Mesendoderm (in vitro differentiated cells): ENCODE measurements around the gene ZNF79.

Source experiments
- DNase-seq: peaks from one replicate; pipeline ENCODE4 v3.0.0; 2013
- H2AK5ac ChIP-seq: 2 replicates; pipeline ENCODE4 v1.6.1; 2013; ENCODE audit warnings: low read length, inconsistent platforms
- H2BK120ac ChIP-seq: 2 replicates; pipeline ENCODE4 v1.6.1; 2013; ENCODE audit warnings: low read depth, mild to moderate bottlenecking, low read length, moderate library complexity, mixed read lengths
- H2BK15ac ChIP-seq: replicated peaks from 2 replicates; pipeline ENCODE4 v1.6.1; 2013; ENCODE audit warnings: low read depth, mild to moderate bottlenecking, moderate library complexity
- H2BK5ac ChIP-seq: 2 replicates; pipeline ENCODE4 v1.6.1; 2013; ENCODE audit warnings: low read length, inconsistent platforms
- H3K18ac ChIP-seq: 2 replicates; pipeline ENCODE4 v1.6.1; 2013; ENCODE audit warnings: mild to moderate bottlenecking, low read length, mixed read lengths
- H3K23ac ChIP-seq: one replicate; pipeline ENCODE4 v1.6.1; 2013; ENCODE audit warnings: low read length
- H3K27ac ChIP-seq: 2 replicates; pipeline ENCODE4 v1.5.1; 2013; ENCODE audit warnings: low read depth, mild to moderate bottlenecking, inconsistent platforms, low read length, moderate library complexity
- H3K27me3 ChIP-seq: 2 replicates; pipeline ENCODE4 v1.6.1; 2013; ENCODE audit warnings: low read length, control low read depth, mild to moderate bottlenecking, inconsistent platforms; ENCODE audit not compliant: insufficient read depth, poor library complexity
- H3K36me3 ChIP-seq: 2 replicates; pipeline ENCODE4 v1.6.1; 2013; ENCODE audit warnings: low read length, inconsistent platforms; ENCODE audit not compliant: control insufficient read depth, insufficient read depth
- H3K4ac ChIP-seq: one replicate; pipeline ENCODE4 v1.6.1; 2013; ENCODE audit warnings: low read depth, mild to moderate bottlenecking, low read length, moderate library complexity
- H3K4me1 ChIP-seq: 2 replicates; pipeline ENCODE4 v1.6.1; 2013; ENCODE audit warnings: low read depth, low read length, inconsistent platforms; ENCODE audit not compliant: control insufficient read depth
- H3K4me2 ChIP-seq: 2 replicates; pipeline ENCODE4 v1.6.1; 2013; ENCODE audit warnings: low read length
- H3K4me3 ChIP-seq: 2 replicates; pipeline ENCODE4 v1.5.1; 2013; ENCODE audit warnings: mild to moderate bottlenecking, low read length
- H3K56ac ChIP-seq: one replicate; pipeline ENCODE4 v1.6.1; 2013; ENCODE audit warnings: low read length
- H3K79me1 ChIP-seq: 2 replicates; pipeline ENCODE4 v1.6.1; 2013; ENCODE audit warnings: low read length, inconsistent platforms
- H3K79me2 ChIP-seq: 2 replicates; pipeline ENCODE4 v1.6.1; 2013; ENCODE audit warnings: mild to moderate bottlenecking, low read length; ENCODE audit not compliant: control insufficient read depth, insufficient read depth
- H3K9ac ChIP-seq: 2 replicates; pipeline ENCODE4 v1.6.1; 2013; ENCODE audit warnings: low read length, inconsistent platforms
- H4K5ac ChIP-seq: one replicate; pipeline ENCODE4 v1.6.1; 2013; ENCODE audit warnings: low read length
- H4K8ac ChIP-seq: one replicate; pipeline ENCODE4 v1.6.1; 2013; ENCODE audit warnings: low read depth, mild to moderate bottlenecking, control low read depth, low read length, moderate library complexity
- WGBS: extraction: QIAGEN DNeasy Blood & Tissue Kit; methylation state at CpG from one replicate; pipeline ENCODE4 v1.1.7; 2013; ENCODE audit warnings: low lambda C conversion rate, missing lambda C conversion rate; ENCODE audit not compliant: insufficient coverage; ENCODE audit errors: extremely low coverage; 5-methylcytosine and 5-hydroxymethylcytosine counted together

ZNF79 gene

DNA sequence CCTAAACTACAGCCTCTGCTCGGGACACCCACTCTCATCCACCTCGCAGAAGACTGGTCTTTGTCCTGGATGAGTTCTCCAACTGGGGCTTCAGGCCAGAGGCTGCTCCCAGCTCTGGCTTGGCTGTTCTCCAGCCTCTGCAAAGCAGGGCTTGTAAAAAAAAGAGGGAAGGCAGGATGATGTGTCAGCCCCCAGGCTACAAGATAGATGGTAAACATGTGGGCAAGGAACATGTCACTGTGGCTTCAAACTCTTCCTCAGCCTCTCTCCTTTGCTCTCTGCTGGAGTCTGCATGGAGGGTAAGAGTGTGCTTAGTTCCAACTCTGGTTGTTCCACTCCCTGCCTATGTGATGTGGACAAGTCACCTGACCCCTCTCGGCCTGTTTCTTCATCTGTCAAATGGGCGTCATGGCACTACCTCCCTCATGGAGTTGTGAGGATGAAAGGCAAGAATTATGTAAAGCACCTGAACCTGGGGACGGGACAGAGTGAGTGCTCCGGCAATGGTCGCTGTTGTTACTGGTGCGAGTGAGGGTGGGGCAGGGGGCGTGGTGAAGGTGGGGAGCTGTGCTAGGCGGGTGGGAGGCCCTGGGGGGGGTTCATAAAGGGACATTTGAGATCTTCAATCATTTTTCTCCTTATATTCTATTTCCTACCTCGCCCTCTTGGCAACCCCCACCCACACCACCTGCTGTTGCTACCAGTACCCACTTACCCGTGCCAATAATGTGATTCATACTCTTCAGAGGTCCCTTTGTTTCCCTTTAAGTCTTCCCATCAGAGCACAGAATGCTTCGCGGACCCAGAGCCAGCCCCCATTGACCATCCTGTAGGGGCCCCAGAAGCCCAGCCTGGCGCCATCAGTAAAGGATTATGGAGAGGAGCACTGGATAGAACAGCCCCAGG lies 6.8 kb upstream of the ZNF79 start:
- Histone ChIP-seq H3K36me3 (no peaks in the 10 kb centered on the region), H2BK15ac (no peak overlapping the region), H3K56ac (no peak overlapping the region), H3K27me3 (no peaks in the 10 kb centered on the region), H4K8ac (no peak overlapping the region), H3K4me1 (no peaks in the 10 kb centered on the region), H3K79me1 (no peaks in the 10 kb centered on the region), H3K4me2 (no peak overlapping the region), H4K5ac (no peak overlapping the region), H3K4me3 (no peak overlapping the region), H2BK120ac (no peak overlapping the region), H3K9ac (no peak overlapping the region), H3K4ac (no peak overlapping the region), H3K23ac (no peak overlapping the region), H2BK5ac (no peak overlapping the region), H3K27ac (no peak overlapping the region), H3K18ac (no peak overlapping the region), H2AK5ac (no peak overlapping the region), H3K79me2 (no peaks in the 10 kb centered on the region)
- WGBS = no CpG with 5 or more reads among the region's 15 CpGs
- DNase-seq = no peak

GRCh38 chr9:127418037-127418471 lies 6.1 kb upstream of the ZNF79 start:
- H3K4me3 ChIP-seq = no peak overlapping the region
- H2BK15ac ChIP-seq = no peak overlapping the region
- no peak overlapping the region for H3K56ac ChIP-seq
- no peak overlapping the region for H2BK120ac ChIP-seq
- H3K4me1 ChIP-seq = peaks cover 3% of the 10 kb centered on the region
- no peak overlapping the region for H4K8ac ChIP-seq
- no CpG with 5 or more reads among the region's 12 CpGs for WGBS
- no peaks in the 10 kb centered on the region for H3K36me3 ChIP-seq
- no peak overlapping the region for H2BK5ac ChIP-seq
- H3K79me2 ChIP-seq = no peaks in the 10 kb centered on the region
- no peak overlapping the region for H4K5ac ChIP-seq
- H3K27ac ChIP-seq = no peak overlapping the region
- no peak overlapping the region for H3K18ac ChIP-seq
- H2AK5ac ChIP-seq = no peak overlapping the region
- no peaks in the 10 kb centered on the region for H3K27me3 ChIP-seq
- peak; percentile 88 for DNase-seq
- no peak overlapping the region for H3K23ac ChIP-seq
- no peak overlapping the region for H3K4ac ChIP-seq
- no peak overlapping the region for H3K9ac ChIP-seq
- peaks cover 4% of the 10 kb centered on the region for H3K79me1 ChIP-seq
- H3K4me2 ChIP-seq = no peak overlapping the region

DNA sequence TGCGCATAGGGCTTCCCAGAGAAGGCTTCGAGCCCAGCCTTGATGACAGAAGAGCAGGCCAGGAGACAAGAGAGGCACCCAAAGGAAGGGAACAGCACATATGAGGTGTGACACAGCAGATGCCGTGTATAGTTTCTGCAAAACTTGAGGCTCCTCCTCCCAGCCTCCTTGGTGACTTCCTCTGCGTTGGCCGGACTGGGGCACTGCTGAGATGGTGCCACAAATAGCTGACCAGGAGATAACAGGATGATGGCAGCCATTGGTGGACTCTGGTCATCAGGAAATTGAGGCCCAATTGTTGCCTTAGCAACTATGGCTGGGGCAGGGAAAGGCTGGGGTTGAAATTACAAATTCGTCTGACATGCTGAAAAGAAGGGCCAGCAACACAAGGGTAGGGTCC lies 4.8 kb upstream of the ZNF79 start:
- no CpG with 5 or more reads among the region's 6 CpGs for WGBS
- H4K5ac ChIP-seq = no peak overlapping the region
- H3K4ac ChIP-seq = no peak overlapping the region

GRCh38 chr9:127421057-127421456 lies 3.1 kb upstream of the ZNF79 start:
- H3K4me3 ChIP-seq = no peak overlapping the region
- WGBS = no CpG with 5 or more reads among the region's 7 CpGs
- H4K5ac ChIP-seq = no peak overlapping the region
- no peak overlapping the region for H2BK5ac ChIP-seq
- H3K4me1 ChIP-seq = peaks cover 7% of the 10 kb centered on the region
- no peaks in the 10 kb centered on the region for H3K36me3 ChIP-seq
- H3K4ac ChIP-seq = no peak overlapping the region
- no peak overlapping the region for H3K23ac ChIP-seq
- H2BK120ac ChIP-seq = no peak overlapping the region
- no peak overlapping the region for H3K9ac ChIP-seq
- no peak overlapping the region for H4K8ac ChIP-seq
- no peak overlapping the region for H3K18ac ChIP-seq
- no peak overlapping the region for H2AK5ac ChIP-seq
- H3K27me3 ChIP-seq = no peaks in the 10 kb centered on the region
- H3K4me2 ChIP-seq = no peak overlapping the region
- peaks cover 9% of the 10 kb centered on the region for H3K79me1 ChIP-seq
- no peak for DNase-seq
- H3K27ac ChIP-seq = no peak overlapping the region
- H3K56ac ChIP-seq = no peak overlapping the region
- peaks cover 6% of the 10 kb centered on the region for H3K79me2 ChIP-seq
- no peak overlapping the region for H2BK15ac ChIP-seq

More for the DNA sequence above, 4.8 kb upstream of the ZNF79 start:
- no peak overlapping the region for H4K8ac ChIP-seq
- peaks cover 7% of the 10 kb centered on the region for H3K79me1 ChIP-seq
- no peak overlapping the region for H3K4me3 ChIP-seq
- H3K27ac ChIP-seq = no peak overlapping the region
- no peaks in the 10 kb centered on the region for H3K27me3 ChIP-seq
- peaks cover 5% of the 10 kb centered on the region for H3K4me1 ChIP-seq
- no peak overlapping the region for H3K9ac ChIP-seq
- no peaks in the 10 kb centered on the region for H3K36me3 ChIP-seq
- no peak overlapping the region for H3K23ac ChIP-seq
- no peak overlapping the region for H2BK5ac ChIP-seq
- H2BK15ac ChIP-seq = no peak overlapping the region
- DNase-seq = no peak
- no peak overlapping the region for H2AK5ac ChIP-seq
- no peak overlapping the region for H3K4me2 ChIP-seq
- no peak overlapping the region for H3K56ac ChIP-seq
- H3K18ac ChIP-seq = no peak overlapping the region
- H2BK120ac ChIP-seq = no peak overlapping the region
- no peaks in the 10 kb centered on the region for H3K79me2 ChIP-seq

DNA sequence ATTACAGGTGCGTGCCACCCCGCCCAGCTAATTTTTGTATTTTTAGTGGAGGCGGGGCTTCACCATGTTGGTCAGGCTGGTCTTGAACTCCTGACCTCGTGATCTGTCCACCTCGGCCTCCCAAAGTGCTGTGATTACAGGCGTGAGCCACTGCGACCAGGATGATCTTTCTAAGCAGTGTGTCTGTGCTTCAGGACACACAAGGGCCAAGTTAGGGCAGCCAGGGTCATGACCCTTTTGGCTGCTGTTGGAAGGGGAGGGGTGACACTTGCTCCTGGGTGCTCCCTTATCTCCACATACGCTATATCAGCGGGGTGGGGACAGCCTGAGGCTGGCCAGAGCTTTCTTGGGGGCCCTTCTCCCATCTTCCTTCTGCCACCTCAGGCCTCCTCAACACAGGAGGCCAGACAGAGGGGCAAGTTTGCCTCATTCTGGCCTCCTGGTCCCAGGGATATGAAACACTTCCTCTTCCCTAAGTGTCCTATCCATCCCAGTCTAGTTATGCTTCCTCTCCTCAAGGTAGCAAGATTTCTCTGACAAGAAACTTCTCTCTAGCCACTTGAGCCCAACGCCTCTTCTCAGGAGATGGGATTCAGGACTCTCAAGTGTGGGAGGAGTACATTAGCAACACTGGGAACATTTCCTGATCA lies 1.9 kb upstream of the ZNF79 start:
- Histone ChIP-seq H2AK5ac (no peak overlapping the region), H4K8ac (no peak overlapping the region), H3K36me3 (no peaks in the 10 kb centered on the region), H3K56ac (peak overlapping the region; percentile 83), H3K27me3 (no peaks in the 10 kb centered on the region), H2BK120ac (no peak overlapping the region), H2BK15ac (no peak overlapping the region), H3K4ac (no peak overlapping the region), H3K79me2 (peaks cover 6% of the 10 kb centered on the region), H3K79me1 (peaks cover 9% of the 10 kb centered on the region), H3K9ac (peak overlapping the region; percentile 78), H3K4me3 (no peak overlapping the region), H2BK5ac (no peak overlapping the region), H3K23ac (no peak overlapping the region), H3K4me1 (peaks cover 7% of the 10 kb centered on the region), H3K4me2 (no peak overlapping the region), H4K5ac (no peak overlapping the region), H3K18ac (no peak overlapping the region), H3K27ac (no peak overlapping the region)
- WGBS = no CpG with 5 or more reads among the region's 10 CpGs
- no peak for DNase-seq
